PC-3 (cell line): ENCODE results near the gene ZNF213. TPM values are rescaled to one million over a fixed set of nuclear protein-coding genes. Genes with fewer than 3 reads are reported as not detected.

Experiments used
- ATAC-seq: fragments of 200-7000 bp; cut with Tn5 transposase; 2 replicates; pipeline ENCODE4 v1.9.1; 2020; ENCODE audit warnings: mild to moderate bottlenecking, moderate library complexity
- BruUV-seq: library from RNA; stranded (reverse); fragments of 400-500 nt; replicated peaks from 2 replicates; lab custom pipeline; 2021; lab: Mats Ljungman, UMichigan
- CTCF ChIA-PET: fragments of 300-600 bp; sonication (Branson Sonifier 250); formaldehyde crosslinking; loops from one replicate; lab custom pipeline; 2022; ENCODE audit warnings: antibody characterized with exemption; lab: Charles Lee
- POLR2A ChIA-PET: fragments of 300-600 bp; sonication (Branson Sonifier 250); formaldehyde crosslinking; loops from one replicate; lab custom pipeline; 2022; ENCODE audit warnings: antibody characterized with exemption; ENCODE audit not compliant: unreplicated experiment; lab: Charles Lee
- DNase-seq: peaks from one replicate; pipeline ENCODE4 v3.0.0-alpha.2; 2015
- H2AFZ ChIP-seq: fragments of 300-600 bp; sonication (generic); 2 replicates; pipeline ENCODE4 v1.6.0; 2016; ENCODE audit warnings: antibody characterized with exemption, low read length
- H3F3A ChIP-seq: fragments of 300-600 bp; sonication (generic); one replicate; pipeline ENCODE4 v1.6.0; 2017; ENCODE audit warnings: antibody characterized with exemption, low read length, control low read depth, mild to moderate bottlenecking; ENCODE audit not compliant: unreplicated experiment
- H3K27ac ChIP-seq: fragments of 300-600 bp; sonication (generic); 2 replicates; pipeline ENCODE4 v1.5.1; 2016; ENCODE audit warnings: mild to moderate bottlenecking, low read length
- H3K27me3 ChIP-seq: fragments of 300-600 bp; sonication (generic); 2 replicates; pipeline ENCODE4 v1.6.1; 2016; ENCODE audit warnings: low read length, mixed read lengths
- H3K36me3 ChIP-seq: fragments of 300-600 bp; sonication (generic); 2 replicates; pipeline ENCODE4 v1.6.1; 2016; ENCODE audit warnings: low read depth, mixed run types, low read length, mixed read lengths
- H3K4me1 ChIP-seq: fragments of 300-600 bp; sonication (generic); 2 replicates; pipeline ENCODE4 v1.5.1; 2016; ENCODE audit warnings: low read length; ENCODE audit not compliant: insufficient read depth
- H3K4me2 ChIP-seq: fragments of 300-600 bp; sonication (generic); 2 replicates; pipeline ENCODE4 v1.6.0; 2016; ENCODE audit warnings: low read length
- H3K4me3 ChIP-seq: fragments of 300-600 bp; sonication (generic); 2 replicates; pipeline ENCODE4 v1.5.1; 2016; ENCODE audit warnings: mild to moderate bottlenecking, low read length, mixed read lengths
- H3K79me2 ChIP-seq: fragments of 300-600 bp; sonication (generic); 2 replicates; pipeline ENCODE4 v1.6.1; 2017; ENCODE audit warnings: low read length, mixed read lengths
- H3K9ac ChIP-seq: fragments of 300-600 bp; sonication (generic); 2 replicates; pipeline ENCODE4 v1.6.0; 2016; ENCODE audit warnings: mild to moderate bottlenecking, low read length
- H3K9me2 ChIP-seq: fragments of 300-600 bp; sonication (generic); replicated peaks from 2 replicates; pipeline ENCODE4 v1.6.1; 2016; ENCODE audit warnings: mixed run types, low read length, mixed read lengths
- H3K9me3 ChIP-seq: fragments of 300-600 bp; sonication (generic); 2 replicates; pipeline ENCODE4 v1.6.1; 2016; ENCODE audit warnings: low read length, mixed read lengths
- H4K20me1 ChIP-seq: fragments of 300-600 bp; sonication (generic); 2 replicates; pipeline ENCODE4 v1.6.1; 2016; ENCODE audit warnings: low read length, mixed read lengths
- EZH2 ChIP-seq: fragments of 300-600 bp; sonication (generic); IDR thresholded peaks from one replicate; pipeline ENCODE4 v1.6.1; 2017; ENCODE audit warnings: antibody characterized with exemption, mild to moderate bottlenecking, low read length; ENCODE audit not compliant: unreplicated experiment
- EZH2phosphoT487 ChIP-seq: fragments of 300-600 bp; sonication (generic); IDR thresholded peaks from 2 replicates; pipeline ENCODE4 v1.6.1; 2018; ENCODE audit warnings: mild to moderate bottlenecking, antibody characterized with exemption, low read length, borderline replicate concordance
- intact Hi-C: fragments of 100-400 bp; cut with micrococcal nuclease; formaldehyde crosslinking; loops from 2 replicates; pipeline ENCODE4 v1.9.0; 2023
- total RNA-seq: library from RNA; depleted of rRNA; stranded (reverse); fragments of >200 nt; gene quantifications from 2 replicates; pipeline ENCODE4 v1.2.3, GENCODE V29; 2014
- TF ChIP-seq, protein P1 (sequence below): fragments of 300-600 bp; sonication (generic); conservative IDR thresholded peaks from 2 replicates; pipeline ENCODE4 v1.5.1; 2017; ENCODE audit warnings: antibody characterized with exemption, low read depth, mild to moderate bottlenecking, low read length

The ZNF213 gene
- total RNA-seq, 1 experiment from 2014 or later: 3.6 TPM

DNA sequence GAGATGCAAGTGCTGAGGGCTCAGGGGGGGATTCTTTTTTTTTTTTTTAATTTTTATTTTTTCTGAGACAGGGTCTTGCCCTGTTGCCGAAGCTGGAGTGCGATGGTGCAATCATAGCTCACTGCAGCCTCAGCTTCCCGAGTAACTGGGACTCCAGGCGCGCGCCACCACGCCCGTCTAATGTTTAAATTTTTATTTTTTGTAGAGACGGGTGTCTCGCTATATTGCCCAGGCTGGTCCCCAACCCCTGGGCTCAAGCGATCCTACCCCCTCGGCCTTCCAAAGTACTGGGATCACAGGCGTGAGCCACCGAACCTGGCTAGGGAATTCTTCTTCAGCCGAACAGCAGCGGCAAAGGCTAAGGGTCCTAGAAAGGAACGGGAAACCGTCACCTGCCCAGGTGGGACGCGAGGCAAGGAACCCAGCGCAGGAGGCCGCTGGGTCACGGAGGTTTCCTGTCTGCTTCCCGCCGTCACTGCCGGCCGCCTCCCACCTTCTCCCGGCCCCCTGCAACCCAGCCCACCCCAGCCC is 39.9 kb downstream of the ZNF213 start:
- Histone ChIP-seq H3K27me3 (peaks cover 15% of the 10 kb centered on the region), H2AFZ (no peak overlapping the region), H3K9me2 (no peaks in the 10 kb centered on the region), H3K36me3 (no peaks in the 10 kb centered on the region), H3K4me3 (peak overlapping the region; percentile 68; the same call in 1 of the 2 replicates), H3K4me2 (peak overlapping the region; percentile 85; the same call in 1 of the 2 replicates), H3K79me2 (no peaks in the 10 kb centered on the region), H3K4me1 (peaks cover 4% of the 10 kb centered on the region; the same call in 1 of the 2 replicates), H3K9me3 (no peaks in the 10 kb centered on the region), H3F3A (no peaks in the 10 kb centered on the region), H3K9ac (no peak overlapping the region), H4K20me1 (no peaks in the 10 kb centered on the region), H3K27ac (no peak overlapping the region)
- intact Hi-C loops: no loop called here
- no TSS peak for BruUV-seq
- no peak for TF ChIP-seq EZH2
- TF ChIP-seq EZH2phosphoT487: no peak
- TF ChIP-seq, protein P1, sequence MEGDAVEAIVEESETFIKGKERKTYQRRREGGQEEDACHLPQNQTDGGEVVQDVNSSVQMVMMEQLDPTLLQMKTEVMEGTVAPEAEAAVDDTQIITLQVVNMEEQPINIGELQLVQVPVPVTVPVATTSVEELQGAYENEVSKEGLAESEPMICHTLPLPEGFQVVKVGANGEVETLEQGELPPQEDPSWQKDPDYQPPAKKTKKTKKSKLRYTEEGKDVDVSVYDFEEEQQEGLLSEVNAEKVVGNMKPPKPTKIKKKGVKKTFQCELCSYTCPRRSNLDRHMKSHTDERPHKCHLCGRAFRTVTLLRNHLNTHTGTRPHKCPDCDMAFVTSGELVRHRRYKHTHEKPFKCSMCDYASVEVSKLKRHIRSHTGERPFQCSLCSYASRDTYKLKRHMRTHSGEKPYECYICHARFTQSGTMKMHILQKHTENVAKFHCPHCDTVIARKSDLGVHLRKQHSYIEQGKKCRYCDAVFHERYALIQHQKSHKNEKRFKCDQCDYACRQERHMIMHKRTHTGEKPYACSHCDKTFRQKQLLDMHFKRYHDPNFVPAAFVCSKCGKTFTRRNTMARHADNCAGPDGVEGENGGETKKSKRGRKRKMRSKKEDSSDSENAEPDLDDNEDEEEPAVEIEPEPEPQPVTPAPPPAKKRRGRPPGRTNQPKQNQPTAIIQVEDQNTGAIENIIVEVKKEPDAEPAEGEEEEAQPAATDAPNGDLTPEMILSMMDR: no peak
- POLR2A ChIA-PET: no interaction called here
- ATAC-seq (no peak), DNase-seq (no peak)
- CTCF ChIA-PET: interaction anchor here (1.0 kb wide), 1 partner anchor 22 kb away, joined by 3 read pairs; no protein-coding TSS in a partner anchor

DNA sequence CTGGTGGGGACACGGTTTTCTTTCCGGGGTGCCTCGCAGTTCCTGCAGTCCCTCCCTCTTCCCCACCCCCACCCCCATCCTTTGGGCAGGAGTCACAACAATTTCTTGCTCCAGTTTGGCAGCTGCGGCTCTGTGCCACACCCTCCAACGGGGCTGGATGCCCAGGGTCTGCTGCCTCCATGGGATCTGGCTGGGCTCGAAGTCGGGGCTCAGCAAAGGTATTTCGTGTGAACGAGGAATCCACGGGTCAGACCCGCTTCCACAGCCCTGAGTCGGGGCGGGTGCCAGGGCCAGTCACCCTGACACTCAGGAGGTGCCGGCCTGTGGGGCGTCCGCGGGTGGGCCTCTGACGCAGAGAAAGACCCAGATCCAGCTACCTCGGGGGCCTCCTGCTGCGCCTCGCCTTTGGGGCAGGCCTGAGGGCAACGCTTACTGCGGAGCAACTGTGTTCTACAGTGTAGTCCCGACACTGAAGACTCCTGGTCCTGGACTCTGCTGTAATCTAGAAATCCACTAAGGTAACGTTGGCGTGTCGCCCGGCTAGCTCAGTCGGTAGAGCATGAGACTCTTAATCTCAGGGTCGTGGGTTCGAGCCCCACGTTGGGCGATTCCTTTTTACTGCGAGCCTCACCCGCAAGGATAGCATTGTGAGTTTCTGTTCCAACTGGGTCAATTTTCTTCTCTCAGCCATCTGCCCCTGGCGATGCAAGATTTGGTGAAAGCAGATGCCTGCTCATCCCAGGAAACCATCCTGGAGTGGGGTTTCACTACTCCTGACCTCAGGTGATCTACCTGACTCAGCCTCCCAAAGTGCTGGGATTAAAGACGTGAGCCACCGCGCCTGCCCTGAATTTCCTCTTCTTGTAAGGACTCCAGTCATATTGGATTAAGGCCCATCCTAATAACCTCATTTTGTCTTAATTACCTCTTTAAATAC is 40.6 kb downstream of the ZNF213 start:
- Histone ChIP-seq H3K27me3 (peaks cover 9% of the 10 kb centered on the region), H3K27ac (no peak overlapping the region), H3K4me2 (0 out of 2 replicates have a peak overlapping the region, but pooled peaks have one; percentile 28), H4K20me1 (no peaks in the 10 kb centered on the region), H3K4me1 (peaks cover 4% of the 10 kb centered on the region; the same call in 1 of the 2 replicates), H3K9ac (no peak overlapping the region), H3K36me3 (no peaks in the 10 kb centered on the region), H3K9me2 (no peaks in the 10 kb centered on the region), H3F3A (no peaks in the 10 kb centered on the region), H2AFZ (no peak overlapping the region), H3K79me2 (no peaks in the 10 kb centered on the region), H3K9me3 (no peaks in the 10 kb centered on the region), H3K4me3 (no peak overlapping the region)
- no peak for ATAC-seq
- CTCF ChIA-PET: interaction anchor here (1.0 kb wide), 1 partner anchor 23 kb away, joined by 3 read pairs; no protein-coding TSS in a partner anchor
- POLR2A ChIA-PET: no interaction called here
- peak; percentile 63 for DNase-seq
- BruUV-seq: no TSS peak
- TF ChIP-seq, protein P1: no peak
- no peak for TF ChIP-seq EZH2
- TF ChIP-seq EZH2phosphoT487: no peak
- intact Hi-C loops: no loop called here

DNA sequence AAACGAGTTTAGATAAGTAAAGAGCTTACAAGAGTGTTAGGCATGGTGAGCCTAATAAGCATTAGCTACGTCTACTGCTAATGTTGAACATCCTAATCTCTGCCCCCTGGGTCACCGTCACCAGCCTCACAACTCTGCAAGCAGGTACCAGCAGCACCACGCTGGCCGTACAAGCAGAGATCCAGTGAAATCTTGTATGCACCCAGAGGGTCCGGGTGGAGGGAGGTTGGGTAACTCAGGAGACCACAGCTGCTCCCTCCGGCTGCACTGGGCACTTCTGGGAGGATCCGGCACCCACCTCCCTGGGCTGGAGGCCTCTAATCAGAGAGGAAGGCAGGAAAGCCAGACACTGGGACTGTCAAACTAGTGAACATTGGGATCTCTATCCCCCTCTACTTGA is 44.8 kb downstream of the ZNF213 start:
- Histone ChIP-seq H3K36me3 (no peaks in the 10 kb centered on the region), H3K79me2 (no peaks in the 10 kb centered on the region), H3K27me3 (no peaks in the 10 kb centered on the region), H4K20me1 (no peaks in the 10 kb centered on the region), H3K4me2 (no peak overlapping the region), H3K27ac (no peak overlapping the region), H3K9ac (no peak overlapping the region), H2AFZ (no peak overlapping the region), H3K4me1 (no peaks in the 10 kb centered on the region), H3K4me3 (no peak overlapping the region), H3F3A (no peaks in the 10 kb centered on the region), H3K9me2 (no peaks in the 10 kb centered on the region), H3K9me3 (no peaks in the 10 kb centered on the region)
- TF ChIP-seq EZH2phosphoT487: no peak
- ChIA-PET CTCF (no interaction called here), POLR2A (no interaction called here)
- BruUV-seq: no TSS peak
- ATAC-seq: no peak
- DNase-seq: no peak
- intact Hi-C loops: no loop called here
